Muscle layer of duodenum (tissue), 2 donors: ENCODE results near the gene FRS3.
"Not testable (repeated sequence)": the region's sequence is repeated elsewhere in the genome, so short reads cannot be mapped to it uniquely, and the experiment has no call there.

Experiments
- H3K27ac ChIP-seq: one replicate; pipeline ENCODE4 v1.7.0; 2013; ENCODE audit warnings: mild to moderate bottlenecking, low read length
- H3K27me3 ChIP-seq: one replicate; pipeline ENCODE4 v1.7.0; 2013; ENCODE audit warnings: low read depth, mild to moderate bottlenecking, control low read depth, low read length
- H3K36me3 ChIP-seq, 2 donors: one replicate each; pipeline ENCODE4 v1.7.0; 2013; ENCODE audit warnings: low read length in 2 of 2, control low read depth in 1 of 2, mild to moderate bottlenecking in 1 of 2; ENCODE audit not compliant: insufficient read depth in 2 of 2, control insufficient read depth in 1 of 2
- H3K4me1 ChIP-seq, 2 donors: one replicate each; pipeline ENCODE4 v1.7.0; 2013; ENCODE audit warnings: low read length in 2 of 2, mild to moderate bottlenecking in 2 of 2, control low read depth in 1 of 2, moderate library complexity in 1 of 2; ENCODE audit not compliant: insufficient read depth in 2 of 2, control insufficient read depth in 1 of 2
- H3K4me3 ChIP-seq, 2 donors: one replicate each; pipeline ENCODE4 v1.7.0; 2013; ENCODE audit warnings: low read length in 2 of 2, low read depth in 1 of 2, mild to moderate bottlenecking in 1 of 2
- H3K9me3 ChIP-seq, 2 donors: one replicate each; pipeline ENCODE4 v1.7.0; 2013; ENCODE audit warnings: low read length in 2 of 2, control low read depth in 1 of 2, mild to moderate bottlenecking in 1 of 2; ENCODE audit not compliant: control insufficient read depth in 1 of 2
- donor health status: healthy.

Gene FRS3

GRCh38 chr6:41766043-41766664, 13.5 kb downstream of the FRS3 start:
- not testable (repeated sequence) for H3K9me3 ChIP-seq, H3K36me3 ChIP-seq, H3K27me3 ChIP-seq, H3K4me1 ChIP-seq, H3K27ac ChIP-seq, H3K4me3 ChIP-seq

- H3K27me3 ChIP-seq = no peaks in the 10 kb centered on the region
- H3K27ac ChIP-seq = no peak overlapping the region
- no peak overlapping the region for H3K4me3 ChIP-seq
- no peaks in the 10 kb centered on the region for H3K36me3 ChIP-seq
- peaks cover 0 to 3% of the 10 kb centered on the region in 2 donors for H3K4me1 ChIP-seq
- H3K9me3 ChIP-seq = no peaks in the 10 kb centered on the region
These were observed 16.2 kb downstream of the FRS3 start for GRCh38 chr6:41763470-41763869.

- no peak overlapping the region for H3K27ac ChIP-seq
- H3K9me3 ChIP-seq = no peaks in the 10 kb centered on the region
- H3K36me3 ChIP-seq = no peaks in the 10 kb centered on the region
- no peaks in the 10 kb centered on the region for H3K4me1 ChIP-seq
- no peak overlapping the region for H3K4me3 ChIP-seq
- no peaks in the 10 kb centered on the region for H3K27me3 ChIP-seq
These were observed 19.7 kb downstream of the FRS3 start for GRCh38 chr6:41759905-41760579.

GRCh38 chr6:41759106-41759904, 20.4 kb downstream of the FRS3 start:
- no peak overlapping the region for H3K4me3 ChIP-seq
- no peaks in the 10 kb centered on the region for H3K4me1 ChIP-seq
- no peaks in the 10 kb centered on the region for H3K27me3 ChIP-seq
- H3K36me3 ChIP-seq = no peaks in the 10 kb centered on the region
- no peak overlapping the region for H3K27ac ChIP-seq
- no peaks in the 10 kb centered on the region for H3K9me3 ChIP-seq

- Histone ChIP-seq H3K4me3 (no peak overlapping the region), H3K27me3 (no peaks in the 10 kb centered on the region), H3K36me3 (no peaks in the 10 kb centered on the region), H3K27ac (no peak overlapping the region), H3K9me3 (no peaks in the 10 kb centered on the region), H3K4me1 (no peaks in the 10 kb centered on the region)
These were observed 21.1 kb downstream of the FRS3 start for GRCh38 chr6:41758641-41759035.

DNA sequence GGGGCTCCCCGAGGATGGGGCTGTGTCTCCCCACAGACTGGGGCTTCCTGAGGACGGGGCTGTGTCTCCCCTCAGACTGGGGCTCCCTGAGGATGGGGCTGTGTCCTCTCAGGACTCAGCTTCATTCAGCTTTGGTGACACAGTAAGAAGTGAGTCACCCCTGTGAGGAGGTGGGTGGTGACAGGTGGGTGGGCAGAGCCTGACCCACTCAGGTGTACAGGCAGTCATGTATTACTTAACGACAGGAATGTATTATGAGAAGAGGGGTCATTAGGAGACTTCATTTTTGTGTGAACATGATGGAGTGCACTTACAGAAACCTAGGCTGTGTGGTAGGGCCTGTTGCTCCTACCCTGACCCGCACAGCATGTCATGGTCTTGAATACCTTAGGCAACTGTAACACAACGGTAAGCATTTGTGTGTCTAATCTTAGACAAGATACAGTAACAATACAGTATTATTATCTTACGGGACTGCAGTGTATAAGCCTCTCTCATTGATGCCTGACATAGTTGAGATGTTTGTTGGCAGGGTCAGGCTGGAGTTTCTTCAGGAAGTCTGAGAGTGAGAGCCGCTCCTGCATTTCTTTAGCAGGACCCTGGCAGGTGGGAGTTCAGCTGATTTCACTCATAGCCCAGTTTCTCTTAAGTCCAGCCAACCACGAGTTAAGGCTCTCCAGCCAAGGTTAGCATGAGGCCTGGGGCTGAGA, 21.6 kb downstream of the FRS3 start:
- no peaks in the 10 kb centered on the region for H3K36me3 ChIP-seq
- H3K4me1 ChIP-seq = no peaks in the 10 kb centered on the region
- no peak overlapping the region for H3K4me3 ChIP-seq
- no peaks in the 10 kb centered on the region for H3K9me3 ChIP-seq
- H3K27ac ChIP-seq = no peak overlapping the region
- H3K27me3 ChIP-seq = no peaks in the 10 kb centered on the region

- no peaks in the 10 kb centered on the region for H3K36me3 ChIP-seq
- no peaks in the 10 kb centered on the region for H3K9me3 ChIP-seq
- no peaks in the 10 kb centered on the region for H3K4me1 ChIP-seq
- no peak overlapping the region for H3K4me3 ChIP-seq
- H3K27ac ChIP-seq = no peak overlapping the region
- no peaks in the 10 kb centered on the region for H3K27me3 ChIP-seq
These were observed 22.4 kb downstream of the FRS3 start for GRCh38 chr6:41757271-41757670.

DNA sequence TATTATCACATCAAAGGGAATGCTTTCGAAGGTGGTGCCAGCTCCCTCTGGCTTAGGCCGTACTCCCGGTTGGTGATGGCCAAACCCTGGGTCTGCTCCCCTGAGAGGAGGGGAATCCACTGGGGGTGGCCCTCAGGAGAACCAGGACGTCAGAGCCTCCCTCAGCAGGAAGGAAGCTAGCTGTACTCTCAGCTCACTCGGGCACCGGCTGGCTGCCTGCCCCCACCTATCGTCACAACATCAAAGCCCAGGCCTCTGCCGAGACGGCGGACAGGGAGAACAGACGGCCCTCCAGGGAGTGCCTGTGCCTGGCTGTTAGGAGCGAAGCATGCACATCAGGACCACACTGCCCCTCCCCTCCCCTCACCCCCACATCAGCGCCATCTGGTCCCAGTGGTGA, 23.3 kb downstream of the FRS3 start:
- H3K36me3 ChIP-seq = no peaks in the 10 kb centered on the region
- H3K9me3 ChIP-seq = no peaks in the 10 kb centered on the region
- no peak overlapping the region for H3K27ac ChIP-seq
- H3K4me3 ChIP-seq = no peak overlapping the region
- H3K27me3 ChIP-seq = no peaks in the 10 kb centered on the region
- H3K4me1 ChIP-seq = no peaks in the 10 kb centered on the region

DNA sequence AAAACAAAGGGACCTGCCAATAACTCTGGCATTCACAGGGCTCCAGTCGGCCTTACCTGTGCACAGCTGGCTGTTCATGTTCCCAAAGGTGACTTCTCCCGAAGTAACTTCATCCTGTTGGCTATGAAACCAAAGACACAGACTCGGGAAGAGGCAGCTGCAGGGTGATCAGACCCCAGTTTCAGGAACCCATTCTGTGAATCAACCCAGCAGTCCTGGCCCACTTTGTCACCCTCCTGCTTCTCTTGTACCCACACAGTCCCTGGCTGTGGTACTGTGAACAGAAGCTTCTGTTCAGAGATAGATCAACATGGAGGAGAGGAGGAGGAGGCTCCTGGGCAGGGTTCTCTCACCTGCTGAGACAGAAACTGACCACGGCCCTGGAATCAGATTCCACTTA, 23.8 kb downstream of the FRS3 start:
- no peaks in the 10 kb centered on the region for H3K36me3 ChIP-seq
- H3K4me1 ChIP-seq = no peaks in the 10 kb centered on the region
- no peak overlapping the region for H3K4me3 ChIP-seq
- no peak overlapping the region for H3K27ac ChIP-seq
- H3K9me3 ChIP-seq = no peaks in the 10 kb centered on the region
- H3K27me3 ChIP-seq = no peaks in the 10 kb centered on the region

GRCh38 chr6:41750374-41750773, 29.3 kb downstream of the FRS3 start:
- Histone ChIP-seq H3K27me3 (no peaks in the 10 kb centered on the region), H3K36me3 (no peaks in the 10 kb centered on the region), H3K4me1 (no peaks in the 10 kb centered on the region), H3K27ac (no peak overlapping the region), H3K9me3 (no peaks in the 10 kb centered on the region), H3K4me3 (no peak overlapping the region)

DNA sequence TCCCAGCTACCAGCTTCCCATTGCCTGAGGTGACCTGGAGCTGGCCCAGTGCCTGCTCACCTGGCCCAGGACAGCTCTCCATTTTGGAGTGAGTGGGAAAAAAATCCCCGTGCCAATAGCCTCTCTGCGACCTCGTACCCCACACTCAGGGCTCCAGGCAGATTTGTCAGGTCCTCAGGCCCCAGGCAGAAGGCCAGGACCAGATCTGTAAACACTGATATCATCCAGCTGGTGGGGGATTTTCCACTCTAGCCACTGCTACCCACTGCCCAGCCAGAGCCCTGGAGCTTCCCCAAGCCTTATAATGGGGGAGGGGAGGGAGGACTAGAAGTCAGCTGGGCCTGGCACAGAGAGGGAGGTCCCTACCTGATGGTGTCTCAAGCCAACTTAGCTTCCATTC, 31.2 kb downstream of the FRS3 start:
- H3K4me1 ChIP-seq = no peaks in the 10 kb centered on the region
- H3K9me3 ChIP-seq = no peaks in the 10 kb centered on the region
- H3K27ac ChIP-seq = no peak overlapping the region
- H3K27me3 ChIP-seq = no peaks in the 10 kb centered on the region
- H3K36me3 ChIP-seq = no peaks in the 10 kb centered on the region
- no peak overlapping the region for H3K4me3 ChIP-seq
